ENCODE data around the gene DLGAP4.

DNA sequence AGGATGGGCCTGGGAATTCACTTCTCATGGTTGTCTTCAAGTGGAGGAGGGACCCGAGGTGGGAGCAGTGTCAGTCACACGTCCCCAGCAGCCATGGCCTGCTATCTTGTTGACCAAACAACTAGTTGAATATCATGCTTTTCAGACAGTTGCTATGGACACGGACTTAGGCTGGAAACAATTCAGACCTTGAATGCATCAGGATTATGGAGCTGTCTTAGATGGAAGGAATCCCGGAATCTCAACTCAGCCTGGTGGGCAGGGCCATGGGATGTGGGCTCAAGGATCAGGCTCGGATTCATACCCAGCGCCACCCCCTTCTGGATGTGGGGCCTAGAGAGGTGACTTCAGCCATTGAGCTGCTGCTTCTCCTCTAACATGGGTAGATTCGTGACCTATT is 112.6 kb downstream of the DLGAP4 start:
- TF ChIP-seq CTCF (conservative IDR thresholded peaks at IDR 0.05 in 1 of 2, IDR thresholded peaks at IDR 0.05 in 1 of 2; ENCODE audit: extremely low read depth in 1 of 2, insufficient read depth in 1 of 2, low read depth in 1 of 2, low read length in 2 of 2): no peak
- TF ChIP-seq EZH2 (IDR thresholded peaks at IDR 0.05; ENCODE audit: borderline replicate concordance, low read length): no peak
